HFF-Myc (cell line): ENCODE results near the gene SNX25.
A peak's percentile ranks its signal among the peaks of the same experiment; 100 is the strongest.

Experiments used
- DNase-seq: peaks from one replicate; pipeline ENCODE4 v3.0.0-alpha.2; 2011; ENCODE audit warnings: low read depth; ENCODE audit errors: extremely low read depth
- H3K4me3 ChIP-seq: replicated peaks from 2 replicates; pipeline ENCODE4 v1.5.1; 2011; ENCODE audit warnings: low read depth, mild to moderate bottlenecking, control low read depth, low read length
- TF ChIP-seq, protein P1 (sequence below): IDR thresholded peaks from 2 replicates; pipeline ENCODE4 v1.5.1; 2012; ENCODE audit warnings: mild to moderate bottlenecking, low read depth, low read length, control low read depth; ENCODE audit errors: missing control alignments

The SNX25 gene

DNA sequence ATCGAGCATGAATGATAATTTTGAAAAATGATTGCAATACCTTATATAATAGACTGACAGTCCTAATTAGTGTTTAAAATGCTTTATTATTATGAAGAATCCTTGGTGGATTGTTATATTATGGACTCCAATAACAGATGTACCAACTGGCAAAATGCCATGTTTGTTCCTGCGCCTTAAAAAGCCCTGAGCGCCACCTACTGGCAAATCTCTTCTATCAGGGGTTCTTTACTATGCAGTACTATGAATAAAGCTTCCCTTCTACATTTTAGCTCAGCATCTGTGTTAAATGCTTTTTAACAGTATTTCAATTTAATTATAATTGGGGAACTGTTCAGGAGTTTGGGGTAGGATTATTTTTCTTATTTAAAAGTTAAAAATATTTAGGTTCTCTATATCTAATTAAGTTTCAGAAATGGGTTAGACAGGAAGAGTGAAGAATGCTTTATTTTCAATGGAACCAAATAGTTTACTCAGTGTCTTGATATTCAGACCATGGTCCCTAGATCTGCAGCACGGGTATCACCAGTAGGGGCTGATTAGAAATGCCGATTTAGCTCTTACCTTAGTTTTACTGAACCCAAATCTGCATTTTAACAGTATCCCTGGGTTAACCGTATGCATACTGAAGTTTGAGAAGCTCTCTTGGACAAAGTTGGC is 25.6 kb upstream of the SNX25 start:
- DNase-seq, result peak; percentile 89
- TF ChIP-seq, protein P1, sequence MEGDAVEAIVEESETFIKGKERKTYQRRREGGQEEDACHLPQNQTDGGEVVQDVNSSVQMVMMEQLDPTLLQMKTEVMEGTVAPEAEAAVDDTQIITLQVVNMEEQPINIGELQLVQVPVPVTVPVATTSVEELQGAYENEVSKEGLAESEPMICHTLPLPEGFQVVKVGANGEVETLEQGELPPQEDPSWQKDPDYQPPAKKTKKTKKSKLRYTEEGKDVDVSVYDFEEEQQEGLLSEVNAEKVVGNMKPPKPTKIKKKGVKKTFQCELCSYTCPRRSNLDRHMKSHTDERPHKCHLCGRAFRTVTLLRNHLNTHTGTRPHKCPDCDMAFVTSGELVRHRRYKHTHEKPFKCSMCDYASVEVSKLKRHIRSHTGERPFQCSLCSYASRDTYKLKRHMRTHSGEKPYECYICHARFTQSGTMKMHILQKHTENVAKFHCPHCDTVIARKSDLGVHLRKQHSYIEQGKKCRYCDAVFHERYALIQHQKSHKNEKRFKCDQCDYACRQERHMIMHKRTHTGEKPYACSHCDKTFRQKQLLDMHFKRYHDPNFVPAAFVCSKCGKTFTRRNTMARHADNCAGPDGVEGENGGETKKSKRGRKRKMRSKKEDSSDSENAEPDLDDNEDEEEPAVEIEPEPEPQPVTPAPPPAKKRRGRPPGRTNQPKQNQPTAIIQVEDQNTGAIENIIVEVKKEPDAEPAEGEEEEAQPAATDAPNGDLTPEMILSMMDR, result peak; percentile 85
- H3K4me3 ChIP-seq, result no peak overlapping the region

DNA sequence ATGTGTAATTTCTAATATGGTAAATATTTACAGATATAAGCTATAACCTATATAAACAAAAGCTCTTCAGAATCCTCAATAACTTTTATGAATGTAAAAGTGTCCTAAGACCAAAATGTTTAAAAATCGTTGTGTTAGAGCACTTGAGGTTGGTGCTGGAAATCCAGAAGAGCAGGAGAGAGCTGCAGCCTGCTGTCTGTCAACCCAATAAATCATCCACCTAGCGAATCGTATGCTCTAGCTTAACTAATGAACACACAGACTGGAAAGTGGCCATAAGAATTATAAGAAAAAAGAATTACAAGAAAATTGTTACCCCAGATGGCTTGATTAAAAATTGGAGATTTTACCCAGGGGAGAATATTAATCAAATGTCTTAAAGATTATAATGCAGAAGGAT is 22.6 kb upstream of the SNX25 start:
- no peak for DNase-seq
- H3K4me3 ChIP-seq, result no peak overlapping the region
- TF ChIP-seq, protein P1, result no peak

DNA sequence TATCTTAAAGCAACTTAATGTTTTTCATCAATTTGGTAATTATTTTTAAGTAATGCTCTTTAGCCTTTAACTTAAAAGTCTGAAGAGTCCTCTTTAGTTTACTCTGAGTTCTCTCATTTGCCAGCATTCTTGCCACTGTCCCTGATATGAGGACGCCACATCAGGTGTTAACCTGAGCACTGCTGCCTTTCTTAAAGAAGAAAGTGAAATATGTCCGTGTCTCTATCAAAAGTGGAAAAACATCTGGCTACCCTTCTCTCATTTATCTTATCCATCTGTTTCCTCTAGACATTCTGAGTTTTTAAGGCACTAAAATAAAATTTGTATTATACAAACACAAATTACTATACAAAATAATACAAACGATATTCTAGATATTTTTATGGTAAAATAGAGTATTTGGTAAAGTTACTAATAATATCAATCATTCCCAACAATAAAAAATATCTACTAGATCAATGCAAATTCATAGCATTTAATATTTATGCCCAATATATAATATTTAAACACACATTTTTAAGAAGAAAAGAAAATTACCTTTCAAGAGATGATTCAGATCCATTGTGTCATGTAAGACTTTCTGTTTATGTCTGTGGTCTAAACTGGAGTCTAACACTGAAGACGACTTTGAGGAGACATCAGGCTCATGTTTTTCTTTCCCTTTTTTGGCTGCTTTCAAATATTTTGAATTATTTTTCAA is 19.6 kb upstream of the SNX25 start:
- TF ChIP-seq, protein P1, result no peak
- H3K4me3 ChIP-seq, result no peak overlapping the region
- DNase-seq, result no peak

DNA sequence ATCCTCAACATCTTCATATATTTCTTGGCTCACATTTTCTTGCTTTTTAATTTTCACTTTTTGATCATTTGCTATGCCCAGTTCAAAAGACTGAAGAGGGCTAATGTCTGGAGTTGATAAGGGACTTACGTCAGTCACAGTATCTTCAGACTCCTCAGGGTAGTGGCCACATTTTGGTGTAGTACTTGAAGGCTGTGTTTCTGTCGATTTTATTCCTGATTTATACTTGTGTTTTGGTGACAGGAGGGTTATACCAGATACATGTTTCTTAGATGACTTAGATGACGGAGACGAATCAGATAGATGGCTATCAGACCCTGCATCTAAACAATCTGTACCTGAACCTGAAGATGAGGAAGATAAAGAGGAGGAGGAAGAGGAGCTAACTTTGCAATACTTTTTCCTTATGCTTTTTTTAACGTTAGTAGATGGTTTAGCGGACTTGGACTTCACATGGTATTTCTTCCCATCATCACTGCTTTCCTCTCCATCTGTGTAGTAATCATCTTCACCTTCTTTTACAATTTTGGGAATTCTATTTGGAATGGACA is 19.0 kb upstream of the SNX25 start:
- DNase-seq, result no peak
- no peak overlapping the region for H3K4me3 ChIP-seq
- TF ChIP-seq, protein P1, result no peak

DNA sequence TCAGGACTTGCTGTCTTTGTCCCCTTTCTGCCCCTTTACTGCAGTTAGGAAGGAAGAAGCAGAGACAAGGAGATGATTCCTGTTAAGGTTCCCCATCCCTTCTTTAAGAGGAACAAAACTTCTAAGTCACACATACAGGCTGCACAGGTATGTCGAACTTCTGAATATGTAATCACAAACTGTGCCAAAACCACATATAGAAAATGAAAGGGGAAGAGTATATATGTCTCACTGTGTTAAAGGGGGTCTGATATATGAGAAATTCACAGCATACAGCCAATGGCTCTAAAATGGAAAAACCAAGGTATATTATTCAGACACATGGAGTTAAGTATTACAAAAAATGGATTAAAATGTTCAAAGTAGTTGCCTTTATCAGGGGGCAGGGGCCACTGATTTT is 17.3 kb upstream of the SNX25 start:
- TF ChIP-seq, protein P1, result no peak
- no peak overlapping the region for H3K4me3 ChIP-seq
- no peak for DNase-seq

DNA sequence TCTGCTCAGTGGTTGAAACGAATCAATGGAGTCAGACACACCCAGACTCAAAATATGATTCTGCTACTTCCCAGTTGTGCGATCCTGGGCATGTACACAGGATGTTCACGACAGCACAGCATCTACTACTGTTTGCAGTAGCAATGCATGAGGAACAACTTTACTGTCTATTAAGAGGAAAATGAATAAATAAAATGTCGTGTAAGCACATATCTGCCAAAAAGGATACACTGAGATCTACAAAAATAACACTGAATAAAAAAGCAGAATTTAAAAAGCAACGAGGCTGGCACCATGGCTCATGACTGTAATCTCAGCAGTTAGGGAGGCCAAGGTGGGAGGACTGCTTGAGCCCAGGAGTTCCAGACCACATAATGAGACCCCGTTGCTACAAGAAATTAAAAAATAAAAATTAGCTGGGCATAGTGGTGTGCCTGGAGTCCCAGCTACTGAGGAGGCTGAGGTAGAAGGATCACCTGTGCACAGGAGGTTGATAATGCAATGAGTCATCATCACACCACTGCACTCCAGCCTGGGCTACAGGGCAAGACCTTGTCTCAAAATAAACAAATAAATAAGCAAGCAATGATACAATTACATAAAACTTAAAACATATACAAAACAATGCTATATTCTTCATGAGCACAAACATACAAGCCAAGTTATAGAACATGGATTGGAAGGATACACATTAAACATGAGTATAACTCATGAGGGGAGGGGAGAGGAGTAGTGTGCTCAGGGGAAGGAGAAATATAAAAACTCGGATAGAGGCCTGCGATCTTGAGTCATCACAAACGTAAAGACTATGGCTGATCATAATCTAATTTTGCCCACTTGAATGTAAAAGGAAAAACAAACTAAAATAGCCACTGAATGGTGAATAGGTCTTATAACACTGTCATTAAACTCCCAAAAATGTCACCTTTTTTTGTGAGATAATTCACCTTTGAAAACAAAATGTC is 14.2 kb upstream of the SNX25 start:
- TF ChIP-seq, protein P1, result no peak
- no peak overlapping the region for H3K4me3 ChIP-seq
- DNase-seq, result no peak
